LNCaP clone FGC (cell line): ENCODE measurements around the gene CCT3.

Experiments
- DNase-seq: peaks from one replicate; pipeline ENCODE4 v3.0.0-alpha.2; 2011; ENCODE audit warnings: low read depth
- H3K4me3 ChIP-seq: 2 replicates; pipeline ENCODE4 v1.5.1; 2011; ENCODE audit warnings: mild to moderate bottlenecking, low read depth, low read length, control low read depth
- TF ChIP-seq, protein P1 (sequence below): IDR thresholded peaks from 2 replicates; pipeline ENCODE4 v1.5.1; 2012; ENCODE audit warnings: mild to moderate bottlenecking; ENCODE audit not compliant: control insufficient read depth, insufficient read depth; ENCODE audit errors: extremely low read depth

CCT3 gene

GRCh38 chr1:156338180-156338976 is at the start of gene CCT3, which contains the start of gene TSACC:
TSS of gene CCT3 (minus strand) at chr1:156338292. CDS start at chr1:156338184, 108 bp downstream.
TSS of gene TSACC (plus strand) at chr1:156338526. CDS start at chr1:156339758, 1,232 bp downstream.
- peak within 1 kb of the TSS; percentile 94 for H3K4me3 ChIP-seq
- TF ChIP-seq, protein P1, sequence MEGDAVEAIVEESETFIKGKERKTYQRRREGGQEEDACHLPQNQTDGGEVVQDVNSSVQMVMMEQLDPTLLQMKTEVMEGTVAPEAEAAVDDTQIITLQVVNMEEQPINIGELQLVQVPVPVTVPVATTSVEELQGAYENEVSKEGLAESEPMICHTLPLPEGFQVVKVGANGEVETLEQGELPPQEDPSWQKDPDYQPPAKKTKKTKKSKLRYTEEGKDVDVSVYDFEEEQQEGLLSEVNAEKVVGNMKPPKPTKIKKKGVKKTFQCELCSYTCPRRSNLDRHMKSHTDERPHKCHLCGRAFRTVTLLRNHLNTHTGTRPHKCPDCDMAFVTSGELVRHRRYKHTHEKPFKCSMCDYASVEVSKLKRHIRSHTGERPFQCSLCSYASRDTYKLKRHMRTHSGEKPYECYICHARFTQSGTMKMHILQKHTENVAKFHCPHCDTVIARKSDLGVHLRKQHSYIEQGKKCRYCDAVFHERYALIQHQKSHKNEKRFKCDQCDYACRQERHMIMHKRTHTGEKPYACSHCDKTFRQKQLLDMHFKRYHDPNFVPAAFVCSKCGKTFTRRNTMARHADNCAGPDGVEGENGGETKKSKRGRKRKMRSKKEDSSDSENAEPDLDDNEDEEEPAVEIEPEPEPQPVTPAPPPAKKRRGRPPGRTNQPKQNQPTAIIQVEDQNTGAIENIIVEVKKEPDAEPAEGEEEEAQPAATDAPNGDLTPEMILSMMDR = no peak
- peak; percentile 100 for DNase-seq

GRCh38 chr1:156387870-156388173 is 49.7 kb upstream of the CCT3 start:
- TF ChIP-seq, protein P1 = no peak
- DNase-seq = no peak
- no peak overlapping the region for H3K4me3 ChIP-seq

DNA sequence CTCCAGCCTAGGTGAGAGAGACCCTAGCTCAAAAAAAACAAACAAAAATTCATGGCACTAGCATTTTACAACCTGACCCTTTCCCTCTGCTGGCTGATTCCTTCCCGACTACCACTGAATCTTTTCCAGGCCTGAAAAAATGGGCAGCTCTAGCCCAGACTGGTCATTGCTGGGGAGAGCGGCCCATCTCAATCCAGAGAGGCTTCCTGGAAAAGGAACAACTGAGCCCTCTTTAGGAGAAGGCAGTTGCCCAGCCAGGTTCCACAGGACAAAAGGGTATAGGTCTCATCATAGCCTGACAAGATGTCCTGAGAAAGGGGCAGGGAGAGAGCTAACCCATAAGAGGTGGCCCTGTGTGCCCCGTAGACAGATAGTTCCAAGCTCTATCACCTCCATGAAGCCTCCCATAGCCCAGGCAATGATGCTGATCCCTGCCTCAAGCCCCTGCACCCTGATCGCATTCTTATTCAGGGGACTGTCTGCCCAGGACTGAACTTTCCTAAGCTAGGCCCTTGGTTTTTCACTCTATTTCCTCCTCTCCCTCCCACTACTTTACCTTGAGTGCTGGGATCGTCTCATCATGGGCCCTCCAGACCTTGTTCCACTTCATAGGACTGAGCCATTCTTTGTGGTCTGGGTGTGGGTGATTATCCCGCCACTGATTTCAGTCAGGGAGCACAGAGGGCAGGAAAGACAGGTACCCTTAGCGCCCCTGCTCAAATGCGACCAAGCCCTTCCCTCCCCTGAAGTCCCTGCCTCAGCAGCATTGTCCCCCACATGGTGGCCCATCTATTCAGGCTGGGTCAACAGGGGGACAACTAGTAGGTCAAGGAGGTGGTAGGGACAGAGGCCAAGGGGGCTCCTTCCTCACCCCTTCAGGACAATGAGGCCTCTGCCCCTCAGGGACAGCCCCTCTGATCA is 49.1 kb upstream of the CCT3 start:
- TF ChIP-seq, protein P1 = no peak
- DNase-seq = no peak
- H3K4me3 ChIP-seq = no peak overlapping the region

- no peak overlapping the region for H3K4me3 ChIP-seq
- TF ChIP-seq, protein P1 = no peak
- DNase-seq = no peak
Observed at GRCh38 chr1:156386134-156386901, 48.2 kb upstream of the CCT3 start.

DNA sequence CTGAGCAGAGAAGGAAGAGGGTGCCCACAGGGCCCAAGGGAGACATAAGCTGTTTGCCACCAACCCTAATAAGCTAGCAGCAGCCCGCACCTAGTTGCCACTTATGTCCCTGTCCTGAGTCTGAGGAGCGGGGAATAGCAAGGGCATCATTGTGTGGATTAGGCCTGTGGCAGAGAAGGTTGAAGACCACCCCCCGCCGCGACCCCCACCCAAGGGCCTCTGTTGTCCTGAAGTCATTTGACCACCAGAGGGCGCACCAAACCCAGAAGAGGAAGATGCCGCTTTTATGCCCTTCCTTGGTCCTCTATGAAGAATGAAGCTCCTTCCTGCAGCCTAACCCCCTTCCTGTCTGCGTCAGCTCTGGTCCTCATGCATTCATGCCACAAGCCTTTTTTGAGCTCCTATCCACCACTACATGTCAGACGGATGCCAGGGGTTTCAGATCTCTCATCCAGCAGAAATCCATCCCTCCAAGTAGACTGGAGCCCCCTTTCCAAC is 47.5 kb upstream of the CCT3 start:
- TF ChIP-seq, protein P1 = peak; percentile 77
- DNase-seq = peak; percentile 15
- H3K4me3 ChIP-seq = no peak overlapping the region

- H3K4me3 ChIP-seq = no peak overlapping the region
- DNase-seq = no peak
- TF ChIP-seq, protein P1 = no peak
Observed at GRCh38 chr1:156384658-156385057, 46.6 kb upstream of the CCT3 start.
